HG02840 (cell line): ENCODE results near the gene FICD.

Source experiments
- ATAC-seq: cut with Tn5 transposase; IDR thresholded peaks from one replicate; pipeline ENCODE4 v1.9.1; 2021; ENCODE audit warnings: mild to moderate bottlenecking, moderate library complexity, moderate number of reproducible peaks; ENCODE audit not compliant: unreplicated experiment, low FRiP score

Gene FICD

GRCh38 chr12:108498136-108498535 lies 16.9 kb upstream of the FICD start:
- no peak for ATAC-seq

- ATAC-seq: no peak
These were observed 12.2 kb upstream of the FICD start for GRCh38 chr12:108502922-108503321.

GRCh38 chr12:108505129-108505528 lies 9.9 kb upstream of the FICD start:
- no peak for ATAC-seq

- no peak for ATAC-seq
These were observed 7.0 kb upstream of the FICD start for GRCh38 chr12:108507971-108508642.

- ATAC-seq: no peak
These were observed 5.3 kb upstream of the FICD start for GRCh38 chr12:108509806-108510205.

- no peak for ATAC-seq
These were observed 4.2 kb upstream of the FICD start for GRCh38 chr12:108510836-108511235.

- no peak for ATAC-seq
These were observed 3.2 kb upstream of the FICD start for GRCh38 chr12:108511633-108512540.

GRCh38 chr12:108514468-108514972 lies 557 bp upstream of the FICD start:
- ATAC-seq: no peak

GRCh38 chr12:108515916-108516315 lies 839 bp downstream of the FICD start:
- no peak for ATAC-seq

GRCh38 chr12:108516511-108517275 lies 1.6 kb downstream of the FICD start:
- no peak for ATAC-seq

- ATAC-seq: no peak
These were observed 2.4 kb downstream of the FICD start for GRCh38 chr12:108517288-108518100.

GRCh38 chr12:108518101-108518715 lies 3.1 kb downstream of the FICD start:
- no peak for ATAC-seq

- no peak for ATAC-seq
These were observed 3.8 kb downstream of the FICD start for GRCh38 chr12:108518716-108519496.

GRCh38 chr12:108519558-108519957 lies 4.5 kb downstream of the FICD start:
- no peak for ATAC-seq

GRCh38 chr12:108523365-108523764 lies 8.3 kb downstream of the FICD start:
- ATAC-seq: no peak

- ATAC-seq: no peak
These were observed 10.6 kb downstream of the FICD start for GRCh38 chr12:108525681-108526080.

- ATAC-seq: no peak
These were observed 11.5 kb downstream of the FICD start for GRCh38 chr12:108526482-108527165.

GRCh38 chr12:108527166-108527496 lies 12.1 kb downstream of the FICD start:
- no peak for ATAC-seq
